H1 (cell line): ENCODE measurements around the gene TBX2. TPM values are rescaled to one million over a fixed set of nuclear protein-coding genes. Genes with fewer than 3 reads are reported as not detected.
A peak's percentile ranks its signal among the peaks of the same experiment; 100 is the strongest.

Experiments
- CTCF ChIA-PET: fragments of 300-600 bp; sonication (Branson Sonifier 250); formaldehyde crosslinking; loops from one replicate; lab custom pipeline; 2021; ENCODE audit not compliant: partially characterized antibody; lab: Charles Lee
- POLR2A ChIA-PET: fragments of 300-600 bp; sonication (Branson Sonifier 250); formaldehyde crosslinking; loops from one replicate; lab custom pipeline; 2021; ENCODE audit warnings: inconsistent platforms; ENCODE audit not compliant: partially characterized antibody; lab: Charles Lee
- DNase-seq, 2 experiments: peaks; one replicate each; pipeline versions ENCODE4 v3.0.0 to v3.0.0-alpha.2; 2010 to 2022; ENCODE audit warnings: low spot score in 2 of 2, low read depth in 1 of 2, mixed read lengths in 1 of 2
- FAIRE-seq: peaks from 2 replicates; lab custom pipeline; 2011; peaks lifted over from hg19 to GRCh38; lab: Jason Lieb, UNC
- H2AFZ ChIP-seq: 2 replicates; pipeline ENCODE4 v1.8.1; 2012; ENCODE audit warnings: low read length, inconsistent platforms
- H2AK5ac ChIP-seq: 2 replicates; pipeline ENCODE4 v1.6.1; 2013; ENCODE audit warnings: low read depth, low read length
- H2BK120ac ChIP-seq: replicated peaks from 2 replicates; pipeline ENCODE3; 2013; ENCODE audit warnings: low read depth, low read length, inconsistent platforms
- H2BK12ac ChIP-seq: 2 replicates; pipeline ENCODE4 v1.6.1; 2013; ENCODE audit warnings: low read depth, low read length
- H2BK15ac ChIP-seq: 2 replicates; pipeline ENCODE4 v1.6.1; 2013; ENCODE audit warnings: low read length
- H2BK20ac ChIP-seq: 2 replicates; pipeline ENCODE4 v1.6.1; 2013; ENCODE audit warnings: low read length
- H2BK5ac ChIP-seq: 2 replicates; pipeline ENCODE4 v1.6.1; 2013; ENCODE audit warnings: low read depth, low read length
- H3K14ac ChIP-seq: 2 replicates; pipeline ENCODE4 v1.6.1; 2013; ENCODE audit warnings: inconsistent platforms; ENCODE audit not compliant: insufficient read length
- H3K18ac ChIP-seq: 2 replicates; pipeline ENCODE4 v1.6.1; 2013; ENCODE audit warnings: low read length; ENCODE audit errors: extremely low read depth
- H3K23ac ChIP-seq: 2 replicates; pipeline ENCODE4 v1.6.1; 2013; ENCODE audit warnings: inconsistent platforms; ENCODE audit not compliant: insufficient read length
- H3K23me2 ChIP-seq: 2 replicates; pipeline ENCODE4 v1.6.1; 2013; ENCODE audit warnings: low read depth, low read length
- H3K27ac ChIP-seq: 2 replicates; pipeline ENCODE4 v1.6.1; 2011; ENCODE audit warnings: low read depth, low read length, inconsistent platforms
- H3K27me3 ChIP-seq, 4 experiments: replicated peaks in 1 of 4; 1 replicate in 1 of 4; 2 replicates in 3 of 4; pipeline versions ENCODE4 v1.6.1 to v1.8.1; 2011 to 2013; ENCODE audit warnings: low read length in 3 of 4, mild to moderate bottlenecking in 3 of 4, inconsistent platforms in 2 of 4, mixed read lengths in 2 of 4, moderate library complexity in 1 of 4; ENCODE audit not compliant: control insufficient read depth in 3 of 4, insufficient read depth in 3 of 4; ENCODE audit errors: extremely low read depth in 1 of 4
- H3K36me3 ChIP-seq, 4 experiments: 2 replicates each; pipeline versions ENCODE4 v1.6.1 to v1.8.1; 2011 to 2013; ENCODE audit warnings: mild to moderate bottlenecking in 4 of 4, low read length in 3 of 4, moderate library complexity in 2 of 4, control low read depth in 1 of 4, inconsistent platforms in 1 of 4; ENCODE audit not compliant: insufficient read depth in 4 of 4, control insufficient read depth in 2 of 4
- H3K4ac ChIP-seq: replicated peaks from 2 replicates; pipeline ENCODE3; 2013; ENCODE audit warnings: low read length, low read depth, mixed read lengths, inconsistent platforms; ENCODE audit not compliant: insufficient read length
- H3K4me1 ChIP-seq, 4 experiments: replicated peaks in 1 of 4; 1 replicate in 1 of 4; 2 replicates in 3 of 4; pipeline versions ENCODE4 v1.6.1 to v1.8.1; 2011 to 2013; ENCODE audit warnings: low read length in 3 of 4, inconsistent platforms in 2 of 4, mixed read lengths in 1 of 4; ENCODE audit not compliant: insufficient read depth in 4 of 4, control insufficient read depth in 3 of 4
- H3K4me2 ChIP-seq, 2 experiments: 2 replicates each; pipeline versions ENCODE4 v1.6.1 to v1.8.1; 2011 to 2013; ENCODE audit warnings: low read depth in 2 of 2, low read length in 2 of 2, control low read depth in 1 of 2, inconsistent platforms in 1 of 2, mild to moderate bottlenecking in 1 of 2; ENCODE audit not compliant: insufficient read depth in 1 of 2
- H3K4me3 ChIP-seq, 4 experiments: fragments of 200-600, 300-600 bp in 1 of 4; sonication (generic), shearing (Covaris generic), sonication (Bioruptor Twin) in 1 of 4; 2 replicates each; pipeline versions ENCODE4 v1.5.1 to v1.8.1; 2011 to 2016; ENCODE audit warnings: low read length in 4 of 4, low read depth in 3 of 4, control low read depth in 2 of 4, inconsistent platforms in 2 of 4, mild to moderate bottlenecking in 2 of 4, mixed read lengths in 1 of 4, moderate library complexity in 1 of 4; ENCODE audit not compliant: insufficient read depth in 2 of 4; ENCODE audit errors: extremely low read depth in 1 of 4
- H3K56ac ChIP-seq: replicated peaks from 2 replicates; pipeline ENCODE3; 2013; ENCODE audit warnings: low read depth, mild to moderate bottlenecking, mixed read lengths, low read length, inconsistent platforms; ENCODE audit not compliant: insufficient read length
- H3K79me1 ChIP-seq: 2 replicates; pipeline ENCODE4 v1.6.1; 2013; ENCODE audit warnings: low read depth, low read length, control low read depth
- H3K79me2 ChIP-seq, 2 experiments: 2 replicates each; pipeline versions ENCODE4 v1.6.1 to v1.8.1; 2012 to 2013; ENCODE audit warnings: low read length in 2 of 2, mild to moderate bottlenecking in 2 of 2, inconsistent platforms in 1 of 2; ENCODE audit not compliant: insufficient read depth in 2 of 2, control insufficient read depth in 1 of 2
- H3K9ac ChIP-seq, 4 experiments: replicated peaks in 1 of 4; 1 replicate in 1 of 4; 2 replicates in 3 of 4; pipeline versions ENCODE4 v1.6.1 to v1.8.1; 2011 to 2013; ENCODE audit warnings: low read depth in 3 of 4, low read length in 3 of 4, control low read depth in 2 of 4, mild to moderate bottlenecking in 2 of 4, moderate library complexity in 2 of 4, inconsistent platforms in 1 of 4; ENCODE audit errors: extremely low read depth in 1 of 4
- H3K9me3 ChIP-seq, 2 experiments: 2 replicates each; pipeline versions ENCODE4 v1.6.1 to v1.8.1; 2012 to 2013; ENCODE audit warnings: mild to moderate bottlenecking in 2 of 2, moderate library complexity in 2 of 2, control low read depth in 1 of 2, inconsistent platforms in 1 of 2, low read depth in 1 of 2, low read length in 1 of 2, mixed read lengths in 1 of 2; ENCODE audit not compliant: insufficient read depth in 2 of 2
- H4K20me1 ChIP-seq, 2 experiments: replicated peaks in 1 of 2; 2 replicates each; pipeline versions ENCODE3 to v1.8.1; 2011 to 2013; ENCODE audit warnings: inconsistent platforms in 2 of 2, low read length in 2 of 2, mild to moderate bottlenecking in 1 of 2; ENCODE audit not compliant: insufficient read depth in 2 of 2, control insufficient read depth in 1 of 2
- H4K5ac ChIP-seq: 2 replicates; pipeline ENCODE4 v1.6.1; 2013; ENCODE audit warnings: low read length, low read depth, mixed read lengths, inconsistent platforms; ENCODE audit not compliant: insufficient read length
- H4K8ac ChIP-seq: 2 replicates; pipeline ENCODE4 v1.8.0; 2013; ENCODE audit warnings: mild to moderate bottlenecking, moderate library complexity, low read length, inconsistent platforms; ENCODE audit not compliant: insufficient read depth; ENCODE audit errors: extremely low read depth
- H4K91ac ChIP-seq: replicated peaks from 2 replicates; pipeline ENCODE3; 2013; ENCODE audit warnings: low read length, mixed read lengths, inconsistent platforms; ENCODE audit not compliant: insufficient read length
- WGBS, 2 experiments: shearing (Covaris generic) in 1 of 2; methylation state at CpG; one replicate each; pipeline versions ENCODE4 v1.1.6 to v1.1.7; 2013 to 2015; ENCODE audit warnings: low lambda C conversion rate in 2 of 2, mixed read lengths in 2 of 2, inconsistent platforms in 1 of 2, low coverage in 1 of 2, missing lambda C conversion rate in 1 of 2; ENCODE audit not compliant: insufficient replicate concordance in 2 of 2, insufficient coverage in 1 of 2, insufficient read length in 1 of 2; ENCODE audit errors: extremely low coverage in 1 of 2, missing lambda C conversion rate in 1 of 2; 5-methylcytosine and 5-hydroxymethylcytosine counted together
- polyA plus RNA-seq, 7 experiments: library from polyadenylated mRNA; depleted of rRNA in 3 of 7; stranded (reverse) in 5 of 7; unstranded in 2 of 7; fragments of >200 nt in 5 of 7; fragments of 200-250 nt in 2 of 7; gene quantifications; 1 replicate in 5 of 7; 2 replicates in 1 of 7; 4 replicates in 1 of 7; pipeline versions ENCODE4 v1.2.1 to v1.2.3, GENCODE V29; 2011 to 2013; ENCODE audit warnings: missing spikeins in 2 of 7, mixed read lengths in 2 of 7
- total RNA-seq: library from RNA; stranded (reverse); fragmentation: NEBNext Ultra II Directional; extraction: Animal tissue kit (Norgen Biotek cat#: 25700); gene quantifications from 2 replicates; pipeline ENCODE4 v1.2.1, GENCODE V29; 2021

Gene TBX2
- total and polyA plus RNA-seq, 2 of the 8 experiments (the other 6 are each of a cell fraction or from before 2014, with no cell fraction given), result not detected

DNA sequence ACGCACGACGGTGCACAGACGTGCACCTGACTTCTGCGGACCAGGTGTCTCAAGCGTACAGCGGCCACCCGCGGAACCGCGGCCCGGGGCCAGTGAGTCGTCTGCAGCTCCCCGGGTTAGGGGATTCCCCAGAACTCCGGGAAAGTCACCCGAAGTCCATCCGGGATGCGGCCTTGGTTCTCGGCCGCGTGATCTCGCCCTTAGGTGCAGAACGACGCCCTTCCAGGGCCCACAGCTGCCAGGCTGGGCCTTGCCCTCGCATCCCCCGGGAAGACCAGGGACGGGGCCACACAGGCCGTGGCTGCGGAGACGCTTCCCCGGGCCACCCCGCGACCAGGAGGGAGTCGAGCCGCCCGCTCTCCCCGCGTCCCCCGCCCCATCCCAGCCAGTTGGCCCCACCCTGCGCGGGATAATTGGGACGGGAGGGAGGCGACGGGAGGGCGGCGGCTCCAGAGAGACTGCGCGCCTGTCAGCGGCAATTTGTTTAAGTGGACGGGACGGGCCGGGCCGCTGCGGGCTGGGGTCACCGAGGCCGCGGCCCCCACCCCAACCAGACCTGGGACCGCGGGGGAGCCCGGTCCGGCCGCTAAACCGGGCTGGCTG is 3.6 kb upstream of the TBX2 start:
- Histone ChIP-seq H2BK12ac (no peak overlapping the region), H3K27ac (no peak overlapping the region), H3K27me3 (peaks cover 72 to 84% (median 83%) of the 10 kb centered on the region in 4 experiments), H2AK5ac (no peak overlapping the region), H3K23ac (no peak overlapping the region), H4K8ac (peak overlapping the region; percentile 57; the same call in 1 of the 2 replicates), H4K91ac (peak overlapping the region; percentile 74), H3K36me3 (peaks cover 0 to 10% (median 0%) of the 10 kb centered on the region in 4 experiments; a peak in 1 of 8 replicates), H3K56ac (no peak overlapping the region), H2AFZ (no peak overlapping the region), H3K4me1 (peaks cover 0 to 24% (median 13%) of the 10 kb centered on the region in 4 experiments; a peak in 5 of 7 replicates), H3K79me2 (no peaks in the 10 kb centered on the region), H2BK5ac (no peak overlapping the region), H3K9ac (no peak overlapping the region), H2BK20ac (no peak overlapping the region), H3K14ac (no peak overlapping the region), H2BK120ac (no peak overlapping the region), H3K18ac (peak overlapping the region; percentile 83), H3K4me2 (peak overlapping the region; percentile 65 to 71), H3K4me3 (peak overlapping the region in 3 of 4 experiments; percentile 27 to 51 (median 34); a peak in 6 of 8 replicates), H3K79me1 (no peaks in the 10 kb centered on the region), H4K20me1 (peaks cover 18 to 34% of the 10 kb centered on the region in 2 experiments), H3K4ac (no peak overlapping the region), H4K5ac (no peak overlapping the region), H2BK15ac (no peak overlapping the region), H3K23me2 (no peaks in the 10 kb centered on the region; the same call in 1 of the 2 replicates), H3K9me3 (no peaks in the 10 kb centered on the region)
- ChIA-PET POLR2A (interaction anchor here (1.0 to 2.1 kb wide), 3 partner anchors 9 to 64 kb away, joined by 3 to 4 read pairs (median 3); no protein-coding TSS in a partner anchor), CTCF (interaction anchor here (1.1 to 3.3 kb wide), 5 partner anchors 11 to 424 kb away, joined by 3 to 31 read pairs (median 3); no protein-coding TSS in a partner anchor)
- DNase-seq (peak in 1 of 2 experiments; percentile 61), FAIRE-seq (no peak)
- WGBS, 2 experiments, result 6% methylated on average over 27 of the region's 63 CpGs; no CpG with 5 or more reads in 1 of the 2 experiments
